ENCODE data around the gene ELMO1.

Gene ELMO1

DNA sequence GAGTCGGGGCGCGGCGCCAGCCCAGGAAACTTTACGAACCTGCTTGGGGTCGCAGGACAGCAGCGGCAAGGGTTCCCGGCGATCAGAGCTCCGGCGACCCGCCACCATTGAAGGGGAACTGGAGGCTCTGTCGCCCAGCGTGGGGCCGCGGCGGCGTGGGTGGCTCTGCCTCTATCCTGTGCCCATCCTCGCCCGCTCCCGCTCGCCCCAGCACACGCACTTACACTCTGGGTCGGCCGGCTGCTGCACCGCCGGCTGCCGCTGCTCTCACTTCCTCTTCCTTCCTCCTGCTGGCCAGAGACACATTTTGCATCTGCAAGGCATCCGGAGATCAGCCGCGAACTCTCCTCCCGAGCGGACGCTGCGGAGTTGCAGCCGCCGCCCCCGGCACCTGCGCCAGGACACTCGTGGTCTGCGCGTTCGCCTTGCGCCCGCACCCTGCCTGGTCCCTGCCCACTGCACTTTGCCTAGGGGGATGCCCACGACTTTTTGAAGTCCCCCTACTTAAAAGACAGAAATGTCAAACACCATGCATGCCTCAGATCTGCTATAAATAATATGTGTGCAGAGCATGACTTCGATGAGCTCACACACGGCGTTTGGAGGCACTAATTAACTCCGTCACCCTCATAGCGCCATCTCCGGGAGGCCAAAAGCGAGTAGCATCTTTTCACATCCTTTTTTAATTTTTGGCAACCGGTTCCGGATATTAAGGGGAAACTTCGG, at the start of gene ELMO1:
Gene ELMO1, minus strand, starts transcription at position 229 of the 726 bp plus-strand sequence. CDS start 106,174 bp downstream, outside the sequence.
- no peak within 1 kb of the TSS for H3K27ac ChIP-seq
- ChIA-PET CTCF (no interaction called here), POLR2A (ENCODE audit: low non-redundant PET) (no interaction called here)
- peak; percentile 5 for DNase-seq (ENCODE audit: low spot score)
- TF ChIP-seq, protein P1, sequence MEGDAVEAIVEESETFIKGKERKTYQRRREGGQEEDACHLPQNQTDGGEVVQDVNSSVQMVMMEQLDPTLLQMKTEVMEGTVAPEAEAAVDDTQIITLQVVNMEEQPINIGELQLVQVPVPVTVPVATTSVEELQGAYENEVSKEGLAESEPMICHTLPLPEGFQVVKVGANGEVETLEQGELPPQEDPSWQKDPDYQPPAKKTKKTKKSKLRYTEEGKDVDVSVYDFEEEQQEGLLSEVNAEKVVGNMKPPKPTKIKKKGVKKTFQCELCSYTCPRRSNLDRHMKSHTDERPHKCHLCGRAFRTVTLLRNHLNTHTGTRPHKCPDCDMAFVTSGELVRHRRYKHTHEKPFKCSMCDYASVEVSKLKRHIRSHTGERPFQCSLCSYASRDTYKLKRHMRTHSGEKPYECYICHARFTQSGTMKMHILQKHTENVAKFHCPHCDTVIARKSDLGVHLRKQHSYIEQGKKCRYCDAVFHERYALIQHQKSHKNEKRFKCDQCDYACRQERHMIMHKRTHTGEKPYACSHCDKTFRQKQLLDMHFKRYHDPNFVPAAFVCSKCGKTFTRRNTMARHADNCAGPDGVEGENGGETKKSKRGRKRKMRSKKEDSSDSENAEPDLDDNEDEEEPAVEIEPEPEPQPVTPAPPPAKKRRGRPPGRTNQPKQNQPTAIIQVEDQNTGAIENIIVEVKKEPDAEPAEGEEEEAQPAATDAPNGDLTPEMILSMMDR (conservative IDR thresholded peaks at IDR 0.05; ENCODE audit: low read depth): no peak

- CTCF ChIA-PET: no interaction called here
- no peak for DNase-seq (ENCODE audit: low spot score)
- H3K27ac ChIP-seq: no peak overlapping the region
- TF ChIP-seq, protein P1 (conservative IDR thresholded peaks at IDR 0.05; ENCODE audit: low read depth): no peak
- POLR2A ChIA-PET (ENCODE audit: low non-redundant PET): no interaction called here
Measured at GRCh38 chr7:37497576-37497975, 48.9 kb upstream of the ELMO1 start.

DNA sequence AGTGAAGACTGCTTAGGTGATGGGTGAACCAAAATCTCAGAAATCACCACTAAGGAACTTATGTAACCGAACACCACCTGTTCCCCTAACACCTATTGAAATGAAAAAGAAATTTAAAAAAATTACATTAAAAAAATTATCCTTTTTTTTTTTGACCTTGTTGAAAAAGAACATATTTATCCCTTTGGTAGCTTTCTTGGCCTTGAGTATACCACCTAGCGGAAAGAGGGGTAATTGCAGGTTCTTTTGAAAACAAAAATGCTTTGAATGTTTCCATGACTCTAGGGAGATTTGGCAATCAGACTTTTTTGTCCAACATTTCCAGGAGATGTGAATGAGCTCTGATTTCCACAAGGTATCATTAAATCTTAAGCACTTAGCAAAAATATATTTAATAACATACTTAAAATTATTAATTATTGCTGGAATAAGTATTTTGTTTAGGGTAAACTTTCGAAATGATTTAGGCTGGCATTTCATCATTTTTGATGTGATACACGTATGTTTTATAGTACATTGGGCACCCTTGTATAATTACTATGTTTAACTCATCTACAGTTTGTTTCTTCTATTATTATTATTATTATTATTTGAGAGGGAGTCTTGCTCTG, 47.0 kb upstream of the ELMO1 start:
- peak; percentile 23 for DNase-seq (ENCODE audit: low spot score)
- CTCF ChIA-PET: interaction anchor here (0.5 to 1.8 kb wide), 10 partner anchors 13 to 1727 kb away, joined by 3 to 5 read pairs (median 4); no protein-coding TSS in a partner anchor
- no peak overlapping the region for H3K27ac ChIP-seq
- POLR2A ChIA-PET (ENCODE audit: low non-redundant PET): no interaction called here
- TF ChIP-seq, protein P1 (conservative IDR thresholded peaks at IDR 0.05; ENCODE audit: low read depth): peak; percentile 73

DNA sequence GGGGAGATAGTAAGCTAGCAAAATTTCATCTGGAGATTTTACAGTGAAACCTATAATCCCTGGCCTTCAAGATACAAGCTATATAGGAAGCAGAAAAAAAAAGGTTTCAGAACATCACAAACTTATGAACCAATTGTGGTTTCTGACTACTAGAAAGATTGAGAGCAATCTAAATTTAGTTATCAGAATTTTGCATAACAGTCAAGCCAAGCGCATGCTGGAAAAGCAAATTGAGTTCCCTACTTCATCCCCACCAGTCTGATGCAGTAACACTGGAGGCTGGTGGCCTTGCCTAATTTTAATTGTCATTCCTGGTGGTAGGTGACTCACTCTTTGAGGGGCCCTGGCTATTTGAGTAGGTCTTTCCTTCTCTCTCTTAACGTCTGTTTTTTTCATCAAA, 46.3 kb upstream of the ELMO1 start:
- CTCF ChIA-PET: interaction anchor here (0.5 to 1.8 kb wide), 6 partner anchors 14 to 377 kb away, joined by 3 to 5 read pairs (median 4); no protein-coding TSS in a partner anchor
- POLR2A ChIA-PET (ENCODE audit: low non-redundant PET): no interaction called here

DNA sequence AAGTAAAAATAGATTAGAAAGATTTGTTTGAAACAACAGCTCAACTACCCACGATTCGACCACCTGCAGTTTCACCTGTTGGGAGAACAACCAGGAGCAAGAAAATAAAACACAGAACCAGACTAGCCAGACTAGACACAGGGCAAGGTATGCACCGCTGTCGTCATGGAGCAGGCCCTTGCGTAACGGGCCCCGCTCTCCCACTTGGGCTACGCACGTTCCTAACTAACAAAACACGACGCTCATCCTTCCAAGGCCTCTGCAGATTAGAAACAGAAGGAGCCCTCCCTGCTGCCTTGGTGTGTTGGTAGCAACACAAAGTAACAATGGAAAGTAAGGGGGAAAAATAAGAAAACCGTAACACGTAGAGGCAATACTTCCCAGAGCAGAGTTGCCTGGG, 45.1 kb upstream of the ELMO1 start:
- DNase-seq (ENCODE audit: low spot score): no peak
- ChIA-PET POLR2A (ENCODE audit: low non-redundant PET) (no interaction called here), CTCF (interaction anchor here (0.6 kb wide), 1 partner anchor 42 kb away, joined by 3 read pairs; no protein-coding TSS in a partner anchor)
- TF ChIP-seq, protein P1 (conservative IDR thresholded peaks at IDR 0.05; ENCODE audit: low read depth): no peak
- H3K27ac ChIP-seq: no peak overlapping the region

More for the DNA sequence above, 46.3 kb upstream of the ELMO1 start:
- no peak for DNase-seq (ENCODE audit: low spot score)
- TF ChIP-seq, protein P1 (conservative IDR thresholded peaks at IDR 0.05; ENCODE audit: low read depth): no peak
- no peak overlapping the region for H3K27ac ChIP-seq

DNA sequence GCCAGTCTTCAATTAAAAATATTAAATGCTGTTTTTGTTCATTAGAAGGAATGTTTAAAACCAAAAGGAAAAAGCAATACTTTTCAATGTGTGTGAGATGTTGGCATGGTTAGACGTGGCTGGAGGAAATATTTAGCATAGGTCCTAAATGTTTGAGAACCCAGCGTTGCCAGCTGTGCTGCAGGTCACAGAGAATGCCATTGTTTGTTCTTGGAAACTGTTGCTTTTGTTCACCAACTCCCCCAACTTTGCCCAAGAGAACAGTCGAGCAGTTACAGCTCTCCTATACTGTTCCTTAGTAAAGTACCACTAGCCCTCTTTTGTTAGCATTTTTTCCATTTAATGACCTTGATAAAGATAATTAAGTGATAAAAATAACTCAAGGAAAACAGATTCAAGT, 44.5 kb upstream of the ELMO1 start:
- ChIA-PET POLR2A (ENCODE audit: low non-redundant PET) (no interaction called here), CTCF (interaction anchor here (0.5 to 0.6 kb wide), 2 partner anchors 40 to 133 kb away, joined by 3 to 4 read pairs; no protein-coding TSS in a partner anchor)
- no peak overlapping the region for H3K27ac ChIP-seq
- TF ChIP-seq, protein P1 (conservative IDR thresholded peaks at IDR 0.05; ENCODE audit: low read depth): no peak
- no peak for DNase-seq (ENCODE audit: low spot score)
